HG02981 (cell line): ENCODE measurements around the gene FSD2.
"Not testable (repeated sequence)": the region's sequence is repeated elsewhere in the genome, so short reads cannot be mapped to it uniquely, and the experiment has no call there.

Experiments used
- ATAC-seq: cut with Tn5 transposase; IDR thresholded peaks from one replicate; pipeline ENCODE4 v1.9.1; 2021; ENCODE audit warnings: mild to moderate bottlenecking, moderate library complexity; ENCODE audit not compliant: unreplicated experiment

FSD2 gene

DNA sequence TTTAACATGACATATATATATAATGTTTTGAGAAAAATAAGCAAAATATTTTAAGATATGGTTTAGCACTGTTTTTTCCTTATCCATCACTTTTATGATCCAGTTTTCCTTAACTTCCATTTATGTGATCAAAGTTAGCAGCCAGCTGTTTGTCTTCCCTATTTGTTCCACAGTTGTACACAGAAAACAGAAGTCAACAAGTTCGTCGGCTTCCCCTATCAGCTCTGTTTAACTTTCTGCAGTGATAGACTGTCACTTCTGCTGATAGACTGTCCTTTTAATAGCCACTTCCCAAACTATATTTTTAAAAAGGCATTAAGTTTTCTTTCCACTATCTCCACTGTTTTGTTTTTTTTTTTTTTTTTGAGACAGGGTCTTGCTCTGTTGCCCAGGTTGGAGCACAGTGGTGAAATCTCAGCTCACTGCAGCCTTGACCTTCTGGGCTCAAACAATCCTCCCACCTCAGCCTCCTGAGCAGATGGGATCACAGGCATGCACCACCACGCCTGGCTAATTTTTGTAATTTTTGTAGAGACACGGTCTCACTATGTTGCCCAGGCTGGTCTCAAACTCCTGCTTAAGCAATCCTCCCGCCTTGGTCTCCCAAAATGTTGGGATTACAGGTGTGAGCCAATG is 7.2 kb downstream of the FSD2 start:
- no peak for ATAC-seq

DNA sequence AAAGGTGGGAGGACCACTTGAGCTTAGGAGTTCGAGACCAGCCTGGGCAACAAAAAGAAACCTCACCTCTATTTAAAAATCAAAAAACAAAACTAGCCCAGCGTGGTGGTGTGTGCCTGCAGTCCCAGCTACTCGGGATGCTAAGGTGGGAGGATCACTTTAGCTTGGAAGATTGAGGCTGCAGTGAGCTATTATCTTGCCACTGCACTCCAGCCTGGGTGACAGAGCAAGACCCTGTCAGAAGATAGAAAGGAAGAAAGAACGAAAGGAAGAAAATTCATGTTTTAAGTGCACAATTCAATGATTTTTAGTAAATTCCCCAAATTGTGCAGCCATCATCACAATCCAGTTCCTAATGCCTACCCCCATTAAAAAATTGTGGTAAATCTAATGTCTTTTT is 7.8 kb downstream of the FSD2 start:
- ATAC-seq: no peak

DNA sequence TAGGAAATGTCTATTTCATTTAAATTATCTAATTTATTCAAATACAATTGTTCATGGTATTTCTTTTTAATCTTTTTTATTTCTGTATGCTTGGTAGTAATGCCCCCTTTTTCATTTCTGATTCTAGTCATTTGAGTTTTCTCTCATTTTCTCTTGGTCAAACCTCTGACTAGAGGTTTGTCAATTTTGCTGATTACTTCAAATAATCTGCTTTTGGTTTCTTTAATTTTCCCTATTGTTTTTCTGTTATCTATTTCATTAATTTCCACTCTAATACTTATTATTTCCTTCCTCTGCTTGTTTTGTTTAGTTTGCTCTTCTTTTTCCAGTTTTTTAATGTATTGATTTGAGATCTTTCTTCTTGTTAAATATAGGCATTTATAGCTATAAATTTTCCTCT is 12.1 kb downstream of the FSD2 start:
- ATAC-seq: no peak

GRCh38 chr15:82792068-82792467 is 13.8 kb downstream of the FSD2 start:
- ATAC-seq: no peak

- no peak for ATAC-seq
These were observed 15.5 kb downstream of the FSD2 start for GRCh38 chr15:82790321-82790720.

- no peak for ATAC-seq
These were observed 16.4 kb downstream of the FSD2 start for GRCh38 chr15:82789491-82789890.

GRCh38 chr15:82788496-82788895 is 17.4 kb downstream of the FSD2 start:
- ATAC-seq: no peak

- ATAC-seq: no peak
These were observed 24.5 kb downstream of the FSD2 start for GRCh38 chr15:82781349-82781748.

DNA sequence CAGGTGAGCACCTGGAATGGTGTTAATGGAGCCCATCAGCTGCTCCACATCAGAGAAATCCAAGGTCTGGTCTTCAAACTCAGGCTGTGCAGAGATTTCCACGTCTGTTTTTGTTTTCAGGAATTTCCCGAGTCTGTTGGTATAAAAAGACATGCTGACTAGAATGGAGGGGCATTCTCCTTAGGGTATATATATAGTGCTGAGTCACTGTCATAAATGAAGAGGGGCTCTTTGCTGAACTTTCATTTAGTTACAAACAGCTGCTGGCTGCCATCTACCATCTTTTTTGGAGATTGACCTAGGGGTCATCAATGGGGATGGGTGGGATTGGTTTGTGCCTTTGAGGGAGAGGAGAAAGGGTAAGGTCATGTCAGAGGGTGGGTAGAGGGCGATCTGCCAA is 27.1 kb downstream of the FSD2 start:
- no peak for ATAC-seq

DNA sequence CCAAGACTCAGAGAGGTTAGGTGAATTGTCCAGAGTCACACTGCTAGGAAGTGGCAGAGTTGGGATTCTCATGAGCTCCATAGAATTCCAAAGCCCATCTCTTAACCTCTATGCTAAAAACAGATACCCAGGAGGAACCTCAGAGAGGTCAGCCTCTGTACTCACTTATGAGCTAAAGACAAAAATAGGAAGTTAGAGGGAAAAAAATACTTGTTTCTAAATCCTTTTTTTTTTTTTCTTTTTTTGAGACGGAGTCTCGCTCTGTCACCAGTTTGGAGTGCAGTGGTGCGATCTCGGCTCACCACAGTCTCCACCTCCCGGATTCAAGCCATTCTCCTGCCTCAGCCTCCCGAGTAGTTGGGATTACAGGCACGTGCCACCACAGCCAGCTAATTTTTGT is 31.4 kb downstream of the FSD2 start:
- no peak for ATAC-seq

GRCh38 chr15:82771789-82772607 is 33.9 kb downstream of the FSD2 start:
- no peak for ATAC-seq

DNA sequence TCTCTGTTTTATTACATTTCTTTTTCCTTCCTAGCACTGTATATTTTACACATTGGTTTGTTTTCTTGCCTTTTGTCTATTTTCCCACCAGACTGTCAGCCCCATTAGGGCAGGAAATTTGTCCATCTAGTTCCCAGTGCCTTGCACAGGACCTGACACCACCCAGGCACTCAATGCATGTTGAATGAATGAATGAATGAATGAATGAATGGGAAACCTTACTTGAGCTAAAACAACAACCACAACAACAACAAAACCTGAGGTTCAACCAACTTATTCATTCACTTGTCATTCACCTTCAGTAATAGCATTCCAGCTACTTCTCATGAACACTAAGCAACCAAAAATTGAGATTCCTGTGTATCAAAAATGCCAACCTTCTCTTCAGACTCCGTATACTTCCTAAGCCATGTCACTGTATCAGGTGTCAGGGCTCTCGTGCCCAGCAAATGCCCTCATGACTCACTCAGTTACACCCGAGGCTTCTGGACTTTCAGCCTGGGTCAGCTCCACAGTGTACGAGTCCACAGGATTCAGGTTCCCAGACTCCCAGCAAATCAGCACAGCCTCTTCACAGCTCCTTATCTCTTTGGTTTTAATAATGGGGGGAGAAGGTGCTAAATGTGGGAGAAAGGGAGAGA is 37.3 kb downstream of the FSD2 start:
- no peak for ATAC-seq

DNA sequence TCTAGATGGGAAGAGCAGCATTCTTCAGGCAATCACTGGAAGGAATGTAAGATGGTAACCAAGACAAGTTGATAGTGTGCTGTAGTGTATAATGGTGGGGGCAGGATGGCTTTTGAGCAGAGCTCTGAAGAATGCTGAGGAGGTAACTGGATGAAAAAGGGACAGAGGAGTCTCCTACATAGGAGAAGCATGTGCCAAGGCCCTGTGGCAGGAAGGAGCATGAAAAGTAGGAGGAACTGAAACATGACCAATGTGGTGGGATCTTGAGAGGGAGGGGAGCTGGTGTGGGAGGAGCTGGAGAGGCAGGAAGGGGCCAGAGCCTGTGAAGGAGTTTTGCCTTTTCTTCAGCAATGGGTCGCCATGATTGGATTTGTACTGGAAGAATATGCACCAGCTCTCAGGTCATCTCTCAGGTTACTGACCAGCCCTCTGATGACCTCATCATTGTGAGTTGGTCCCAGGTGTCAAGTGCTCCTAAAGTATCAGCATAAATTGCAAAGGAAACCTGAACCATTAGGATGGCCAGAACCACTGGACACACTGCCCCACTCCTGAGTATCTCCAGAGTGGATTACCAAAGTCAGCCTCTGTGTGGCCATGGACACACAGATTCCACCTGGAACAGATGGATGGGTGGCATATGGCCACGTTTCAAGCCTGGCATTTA is 38.6 kb downstream of the FSD2 start:
- no peak for ATAC-seq

GRCh38 chr15:82766201-82766600 is 39.7 kb downstream of the FSD2 start:
- ATAC-seq: not testable (repeated sequence)

DNA sequence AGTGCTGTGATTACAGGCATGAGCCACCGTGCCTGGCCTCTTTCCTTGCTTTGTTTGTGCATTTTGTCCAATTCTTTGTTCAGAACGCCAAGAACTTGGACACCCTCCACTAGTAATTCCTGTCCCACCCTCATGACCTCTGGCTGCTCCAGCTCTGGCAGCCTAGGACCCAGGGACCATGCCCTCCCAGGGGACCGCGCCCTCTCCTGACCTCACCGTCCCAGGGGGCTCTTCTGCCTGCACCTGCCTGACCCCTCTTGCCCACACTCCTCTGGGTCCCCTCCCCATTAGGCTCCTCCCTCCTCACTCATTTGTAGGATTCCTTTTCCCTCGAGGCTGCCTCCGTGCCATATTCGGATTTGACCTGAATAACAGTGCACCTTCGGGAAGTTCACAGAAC is 41.1 kb downstream of the FSD2 start:
- ATAC-seq: no peak

- ATAC-seq: no peak
These were observed 41.8 kb downstream of the FSD2 start for GRCh38 chr15:82764117-82764490.

- no peak for ATAC-seq
These were observed 42.3 kb downstream of the FSD2 start for GRCh38 chr15:82763361-82764116.

DNA sequence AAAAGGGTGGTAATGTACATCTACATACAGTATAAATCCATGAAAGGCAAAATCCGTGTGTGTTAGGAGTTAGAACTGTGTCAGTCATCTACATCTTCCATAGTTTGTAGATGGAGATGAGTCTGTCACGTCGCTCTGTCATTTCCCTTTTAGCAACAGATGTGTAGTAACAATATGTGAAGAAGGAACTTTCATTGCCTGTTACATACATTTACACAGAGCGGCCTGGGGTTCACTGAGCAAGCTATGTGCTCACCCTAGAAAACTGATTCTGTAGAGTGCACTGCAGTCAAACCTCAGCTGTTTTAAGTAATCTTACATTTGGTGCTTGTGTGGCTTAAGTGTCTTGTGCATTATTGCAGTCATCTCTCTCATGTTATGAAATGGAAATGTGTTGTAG is 54.6 kb downstream of the FSD2 start:
- ATAC-seq: no peak

DNA sequence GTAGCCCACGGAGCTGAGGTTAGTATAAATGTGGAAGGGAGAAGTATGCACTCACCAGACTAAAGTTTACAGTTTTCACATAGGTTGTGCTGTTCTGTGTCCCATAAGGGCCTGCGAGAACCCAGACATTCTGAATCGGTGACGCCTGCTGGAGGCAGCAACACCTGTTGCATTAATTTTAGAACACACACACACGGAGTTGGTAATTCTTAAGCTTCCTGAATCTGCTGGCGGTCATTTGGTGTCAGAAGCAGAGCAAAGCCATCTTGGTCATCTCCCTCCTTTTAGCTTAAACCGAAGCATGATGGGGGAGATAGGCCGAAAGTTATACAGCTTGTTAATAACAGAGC is 55.1 kb downstream of the FSD2 start:
- peak; percentile 39 for ATAC-seq

- peak; percentile 91 for ATAC-seq
These were observed 55.7 kb downstream of the FSD2 start for GRCh38 chr15:82749951-82750830.
